Middle frontal gyrus (tissue), 1 donor: ENCODE data around the gene PRDM10.
A peak's percentile ranks its signal among the peaks of the same experiment; 100 is the strongest.
"Not testable (repeated sequence)": the region's sequence is repeated elsewhere in the genome, so short reads cannot be mapped to it uniquely, and the experiment has no call there.

ENCODE experiments used
- DNase-seq: peaks from one replicate; pipeline ENCODE4 v3.0.0-alpha.2; 2015; ENCODE audit warnings: low spot score; ENCODE audit errors: extremely low spot score

The PRDM10 gene

GRCh38 chr11:129975543-129975942 lies 27.1 kb downstream of the PRDM10 start:
- no peak for DNase-seq

GRCh38 chr11:129974672-129975071 lies 28.0 kb downstream of the PRDM10 start:
- no peak for DNase-seq

GRCh38 chr11:129974237-129974636 lies 28.4 kb downstream of the PRDM10 start:
- DNase-seq = no peak

- no peak for DNase-seq
Measured at GRCh38 chr11:129973809-129974208, 28.8 kb downstream of the PRDM10 start.

GRCh38 chr11:129973068-129973467 lies 29.6 kb downstream of the PRDM10 start:
- DNase-seq = no peak

GRCh38 chr11:129972611-129973010 lies 30.0 kb downstream of the PRDM10 start:
- no peak for DNase-seq

GRCh38 chr11:129971856-129972255 lies 30.8 kb downstream of the PRDM10 start:
- DNase-seq = not testable (repeated sequence)

GRCh38 chr11:129969920-129970319 lies 32.7 kb downstream of the PRDM10 start:
- DNase-seq = no peak

GRCh38 chr11:129968591-129969419 lies 33.8 kb downstream of the PRDM10 start:
- DNase-seq = no peak

- no peak for DNase-seq
Measured at GRCh38 chr11:129967996-129968395, 34.6 kb downstream of the PRDM10 start.

GRCh38 chr11:129965248-129965647 lies 37.4 kb downstream of the PRDM10 start:
- no peak for DNase-seq

- no peak for DNase-seq
Measured at GRCh38 chr11:129960216-129961214, 42.1 kb downstream of the PRDM10 start.

- DNase-seq = no peak
Measured at GRCh38 chr11:129959687-129960086, 42.9 kb downstream of the PRDM10 start.

- no peak for DNase-seq
Measured at GRCh38 chr11:129955282-129955681, 47.4 kb downstream of the PRDM10 start.

- not testable (repeated sequence) for DNase-seq
Measured at GRCh38 chr11:129954703-129955102, 47.9 kb downstream of the PRDM10 start.

GRCh38 chr11:129951866-129952262 lies 50.8 kb downstream of the PRDM10 start:
- DNase-seq = no peak

GRCh38 chr11:129951201-129951865 lies 51.3 kb downstream of the PRDM10 start:
- DNase-seq = no peak

- DNase-seq = peak; percentile 29
Measured at GRCh38 chr11:129950101-129951091, 52.2 kb downstream of the PRDM10 start.

GRCh38 chr11:129948926-129949466 lies 53.6 kb downstream of the PRDM10 start:
- no peak for DNase-seq

GRCh38 chr11:129947474-129947873 lies 55.2 kb downstream of the PRDM10 start:
- DNase-seq = no peak
